Measurements from ENCODE around the gene RNMT. TPM values are rescaled to one million over a fixed set of nuclear protein-coding genes. Genes with fewer than 3 reads are reported as not detected.
"Not testable (repeated sequence)": the region's sequence is repeated elsewhere in the genome, so short reads cannot be mapped to it uniquely, and the experiment has no call there.

The RNMT gene
- total RNA-seq, 4 donors from 2014 or later = 13.8 to 25.3 (median 23.0) TPM

- WGBS, 2 donors = 86 to 88% methylated on average over 16 to 21 of the region's 21 CpGs
- H3K36me3 ChIP-seq = peaks cover 0 to 7% (median 0%) of the 10 kb centered on the region in 3 donors
- H3K4me3 ChIP-seq = no peak overlapping the region
- no peak for DNase-seq (ENCODE audit: low spot score in 2 of 2)
- peaks cover 0 to 3% (median 0%) of the 10 kb centered on the region in 4 donors for H3K9me3 ChIP-seq
- H3K4me1 ChIP-seq = peaks cover 0 to 4% (median 0%) of the 10 kb centered on the region in 4 donors
- H3K27ac ChIP-seq = no peak overlapping the region
- H3K27me3 ChIP-seq = no peaks in the 10 kb centered on the region
- no peak for TF ChIP-seq CTCF (IDR thresholded peaks at IDR 0.05)
- TF ChIP-seq EP300 (IDR thresholded peaks at IDR 0.05) = no peak
- TF ChIP-seq POLR2A (IDR thresholded peaks at IDR 0.05) = no peak
Observed at GRCh38 chr18:13688191-13689136, 38.0 kb upstream of the RNMT start.

- H3K27ac ChIP-seq; H3K36me3 ChIP-seq; DNase-seq (ENCODE audit: low spot score in 2 of 2); H3K27me3 ChIP-seq; H3K9me3 ChIP-seq; H3K4me1 ChIP-seq; H3K4me3 ChIP-seq: not testable (repeated sequence)
- WGBS, 2 donors = 91 to 98% methylated on average over 9 of the region's 9 CpGs
Observed at GRCh38 chr18:13690060-13690459, 36.4 kb upstream of the RNMT start.

- WGBS, 2 donors = 95 to 97% methylated on average over 5 of the region's 5 CpGs
- H3K4me1 ChIP-seq; H3K9me3 ChIP-seq; H3K27me3 ChIP-seq; H3K36me3 ChIP-seq; H3K4me3 ChIP-seq; H3K27ac ChIP-seq; DNase-seq (ENCODE audit: low spot score in 2 of 2): not testable (repeated sequence)
Observed at GRCh38 chr18:13695337-13695736, 31.1 kb upstream of the RNMT start.

- WGBS, 2 donors = 85 to 86% methylated on average over 3 of the region's 3 CpGs
- Histone ChIP-seq H3K27me3 (no peaks in the 10 kb centered on the region), H3K27ac (no peak overlapping the region), H3K9me3 (peaks cover 0 to 22% (median 3%) of the 10 kb centered on the region in 4 donors), H3K4me1 (no peaks in the 10 kb centered on the region), H3K4me3 (no peak overlapping the region), H3K36me3 (peaks cover 0 to 9% (median 0%) of the 10 kb centered on the region in 3 donors)
- no peak for DNase-seq (ENCODE audit: low spot score in 2 of 2)
- TF ChIP-seq EP300 (IDR thresholded peaks at IDR 0.05) (no peak), CTCF (IDR thresholded peaks at IDR 0.05) (no peak), POLR2A (IDR thresholded peaks at IDR 0.05) (no peak)
Observed at GRCh38 chr18:13696961-13697360, 29.5 kb upstream of the RNMT start.

GRCh38 chr18:13700153-13700552, 26.3 kb upstream of the RNMT start:
- no peak for DNase-seq (ENCODE audit: low spot score in 2 of 2)
- H3K27ac ChIP-seq = no peak overlapping the region
- H3K36me3 ChIP-seq = peaks cover 0 to 13% (median 0%) of the 10 kb centered on the region in 3 donors
- peaks cover 0 to 32% (median 4%) of the 10 kb centered on the region in 4 donors for H3K9me3 ChIP-seq
- H3K4me1 ChIP-seq = no peaks in the 10 kb centered on the region
- TF ChIP-seq EP300 (IDR thresholded peaks at IDR 0.05) (no peak), POLR2A (IDR thresholded peaks at IDR 0.05) (no peak), CTCF (IDR thresholded peaks at IDR 0.05) (no peak)
- WGBS, 2 donors = 100% methylated on average over 1 of the region's 1 CpG
- H3K27me3 ChIP-seq = no peaks in the 10 kb centered on the region
- no peak overlapping the region for H3K4me3 ChIP-seq

GRCh38 chr18:13703899-13704298, 22.6 kb upstream of the RNMT start:
- H3K4me1 ChIP-seq = no peaks in the 10 kb centered on the region
- no peak for DNase-seq (ENCODE audit: low spot score in 2 of 2)
- no peaks in the 10 kb centered on the region for H3K27me3 ChIP-seq
- peaks cover 0 to 28% (median 4%) of the 10 kb centered on the region in 4 donors for H3K9me3 ChIP-seq
- H3K4me3 ChIP-seq = no peak overlapping the region
- H3K36me3 ChIP-seq = peaks cover 0 to 11% (median 0%) of the 10 kb centered on the region in 3 donors
- no peak overlapping the region for H3K27ac ChIP-seq
- TF ChIP-seq CTCF (IDR thresholded peaks at IDR 0.05) = no peak
- 98% methylated on average over 1 of the region's 1 CpG for WGBS, 2 donors
